Posterior cingulate gyrus (tissue), 11 donors: ENCODE measurements around the gene DAAM1.

ENCODE experiments used
- DNase-seq, 10 donors: peaks; one replicate each; pipeline versions ENCODE4 v3.0.0 to v3.0.0-alpha.2; 2020 to 2021; ENCODE audit warnings: mixed read lengths in 3 of 10
- intact Hi-C: fragments of 100-400 bp; cut with DNase I; formaldehyde crosslinking; loops from one replicate; pipeline ENCODE4 v1.15.1; 2023

Gene DAAM1

DNA sequence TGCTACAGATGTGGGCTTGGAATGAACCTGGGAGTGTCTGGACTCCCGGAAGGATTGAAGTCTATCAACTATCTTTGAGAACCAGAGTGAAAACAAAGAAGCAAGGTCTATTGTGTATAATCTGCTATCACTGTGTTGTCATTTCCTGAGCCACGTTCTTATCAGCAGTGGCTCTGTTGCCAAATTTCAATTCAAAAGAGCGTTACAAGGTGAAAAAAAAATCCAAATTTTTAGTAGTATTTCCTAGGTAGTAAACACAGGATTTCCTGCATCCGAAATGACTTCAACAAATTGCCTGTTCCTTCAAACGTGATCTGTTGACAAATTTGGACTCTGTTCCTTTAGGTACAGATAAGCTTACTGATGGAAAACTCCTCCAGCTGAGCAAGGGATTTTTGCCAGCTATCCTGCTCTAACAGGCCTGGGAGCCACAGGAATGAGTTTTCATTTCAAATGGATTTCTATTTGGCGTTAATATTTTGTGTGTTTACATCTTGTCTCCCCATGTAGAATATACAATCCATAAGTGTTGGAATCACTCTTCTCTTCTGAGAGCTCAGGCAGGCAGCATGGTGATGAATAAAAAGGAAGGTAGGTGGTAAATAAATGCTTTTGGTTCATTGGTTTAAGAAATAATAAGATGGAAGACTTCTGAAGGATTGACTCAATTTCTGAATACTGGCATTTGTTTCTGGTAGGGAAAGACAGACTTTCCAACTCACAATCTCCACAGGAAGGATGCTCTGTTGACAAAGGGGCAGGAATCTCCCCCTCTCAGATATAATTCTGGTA, 218.2 kb downstream of the DAAM1 start:
- DNase-seq: no peak
- intact Hi-C loops: no loop called here

- DNase-seq: no peak
- intact Hi-C loops: no loop called here
These were observed 219.0 kb downstream of the DAAM1 start for GRCh38 chr14:59407246-59408010.

DNA sequence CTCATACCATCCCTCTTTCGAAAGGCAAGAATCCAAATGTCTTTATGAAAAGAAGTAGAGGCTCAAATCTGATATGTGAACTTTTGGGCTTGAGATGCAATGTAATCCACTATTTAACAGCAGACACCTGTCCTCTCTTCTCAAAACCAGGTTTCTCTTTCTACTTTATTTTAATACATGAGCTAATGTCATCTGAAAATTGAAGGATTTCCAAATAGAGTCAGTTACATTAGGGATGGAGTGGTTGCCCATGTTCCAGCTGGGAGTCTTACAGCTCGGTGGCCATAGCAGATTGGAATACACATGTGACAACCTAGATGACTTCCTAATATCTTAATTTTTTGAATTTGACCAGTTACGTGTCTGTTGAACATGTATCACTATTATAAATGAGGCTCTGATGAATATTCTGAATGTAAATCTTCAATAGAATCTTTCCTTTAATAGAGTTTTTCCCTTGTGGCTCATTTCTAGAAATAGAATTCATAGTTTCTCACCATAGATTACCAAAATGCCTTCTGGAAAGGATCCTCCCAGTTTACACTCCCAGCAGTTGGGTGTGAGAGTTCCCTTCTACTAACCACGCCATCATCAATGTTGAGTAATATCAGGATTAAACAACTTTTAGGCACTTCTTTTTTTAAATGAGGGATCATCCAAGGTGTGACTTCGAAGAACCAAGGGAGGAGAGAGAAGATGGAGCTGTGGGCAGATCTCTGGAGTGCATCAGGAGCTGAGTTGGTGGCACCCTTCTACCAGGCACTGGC, 227.6 kb downstream of the DAAM1 start:
- intact Hi-C loops: no loop called here
- no peak for DNase-seq

- intact Hi-C loops: no loop called here
- DNase-seq: no peak
These were observed 228.8 kb downstream of the DAAM1 start for GRCh38 chr14:59417311-59417710.

DNA sequence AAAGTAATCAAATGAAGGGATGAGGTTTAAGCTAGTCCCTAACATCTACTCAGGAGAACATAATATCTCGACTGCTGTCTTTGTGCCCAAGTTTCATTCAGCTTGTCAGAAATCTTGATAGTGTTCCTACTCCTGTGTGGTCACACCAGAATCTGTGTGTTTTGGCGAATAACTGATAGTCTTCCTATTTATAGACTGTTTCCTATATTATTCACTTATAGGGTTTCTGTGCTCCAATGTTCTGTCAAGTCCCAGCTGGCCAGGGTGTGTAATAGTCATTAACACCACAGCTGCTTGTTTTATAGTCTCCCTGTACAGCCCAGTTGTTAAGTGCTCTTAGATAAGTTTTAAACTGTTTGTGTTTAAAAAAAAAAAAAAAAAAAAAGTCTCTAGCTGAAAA, 230.8 kb downstream of the DAAM1 start:
- no peak for DNase-seq
- intact Hi-C loops: no loop called here
